SK-N-MC (cell line): ENCODE measurements around the gene DCAF16.

ENCODE experiments used
- DNase-seq: peaks from one replicate; pipeline ENCODE4 v3.0.0-alpha.2; 2011; ENCODE audit warnings: low read depth, low spot score
- H3K27ac ChIP-seq: fragments of 200-600 bp; sonication (generic); 2 replicates; pipeline ENCODE4 v1.5.1; 2016; ENCODE audit warnings: mixed run types
- H3K36me3 ChIP-seq: fragments of 200-600 bp; sonication (generic); 2 replicates; pipeline ENCODE4 v1.6.1; 2017; ENCODE audit warnings: antibody characterized with exemption, low read length, mixed read lengths; ENCODE audit not compliant: insufficient read depth
- H3K4me3 ChIP-seq: fragments of 200-600 bp; sonication (generic); 2 replicates; pipeline ENCODE4 v1.5.1; 2016
- H3K9ac ChIP-seq: fragments of 200-600 bp; sonication (generic); 2 replicates; pipeline ENCODE4 v1.8.0; 2017; ENCODE audit warnings: mixed run types, mixed read lengths; ENCODE audit not compliant: insufficient read length
- H3K9me3 ChIP-seq: fragments of 200-600 bp; sonication (generic); 2 replicates; pipeline ENCODE4 v1.6.1; 2017; ENCODE audit warnings: low read depth, mild to moderate bottlenecking, antibody characterized with exemption, low read length, moderate library complexity, mixed read lengths
- EZH2 ChIP-seq: fragments of 200-600 bp; sonication (generic); IDR thresholded peaks from one replicate; pipeline ENCODE4 v1.6.1; 2017; ENCODE audit warnings: antibody characterized with exemption
- FOXP2 ChIP-seq: optimal IDR thresholded peaks from 2 replicates; pipeline ENCODE3; 2011; ENCODE audit warnings: mild to moderate bottlenecking, moderate library complexity; ENCODE audit not compliant: insufficient read depth; ENCODE audit errors: extremely low read length, control extremely low read depth
- POLR2AphosphoS5 ChIP-seq: IDR thresholded peaks from 2 replicates; pipeline ENCODE4 v1.6.1; 2012; ENCODE audit warnings: mild to moderate bottlenecking, low read depth, low read length, borderline replicate concordance

Gene DCAF16

GRCh38 chr4:17773135-17773698, 37.3 kb downstream of the DCAF16 start:
- Histone ChIP-seq H3K9me3 (no peaks in the 10 kb centered on the region), H3K27ac (no peak overlapping the region), H3K4me3 (no peak overlapping the region), H3K36me3 (no peaks in the 10 kb centered on the region), H3K9ac (no peak overlapping the region)
- TF ChIP-seq FOXP2: no peak
- no peak for TF ChIP-seq EZH2
- no peak for TF ChIP-seq POLR2AphosphoS5
- DNase-seq: no peak

GRCh38 chr4:17771284-17771908, 39.2 kb downstream of the DCAF16 start:
- no peak overlapping the region for H3K27ac ChIP-seq

GRCh38 chr4:17770845-17771244, 39.7 kb downstream of the DCAF16 start:
- Histone ChIP-seq H3K27ac (no peak overlapping the region), H3K36me3 (no peaks in the 10 kb centered on the region), H3K9ac (no peak overlapping the region), H3K4me3 (no peak overlapping the region), H3K9me3 (no peaks in the 10 kb centered on the region)
- no peak for DNase-seq
- no peak for TF ChIP-seq POLR2AphosphoS5
- TF ChIP-seq FOXP2: no peak
- no peak for TF ChIP-seq EZH2

More at GRCh38 chr4:17771284-17771908, 39.2 kb downstream of the DCAF16 start:
- Histone ChIP-seq H3K36me3 (no peaks in the 10 kb centered on the region), H3K4me3 (no peak overlapping the region), H3K9me3 (no peaks in the 10 kb centered on the region), H3K9ac (no peak overlapping the region)
- TF ChIP-seq FOXP2: no peak
- no peak for TF ChIP-seq EZH2
- TF ChIP-seq POLR2AphosphoS5: no peak
- no peak for DNase-seq

GRCh38 chr4:17769406-17770174, 41.0 kb downstream of the DCAF16 start:
- TF ChIP-seq EZH2 (no peak), FOXP2 (no peak), POLR2AphosphoS5 (no peak)
- no peak for DNase-seq
- no peak overlapping the region for H3K9ac ChIP-seq

GRCh38 chr4:17766826-17767458, 43.6 kb downstream of the DCAF16 start:
- no peak for DNase-seq
- no peak for TF ChIP-seq EZH2
- Histone ChIP-seq H3K4me3 (no peak overlapping the region), H3K9me3 (no peaks in the 10 kb centered on the region), H3K27ac (no peak overlapping the region), H3K36me3 (no peaks in the 10 kb centered on the region), H3K9ac (no peak overlapping the region)

More at GRCh38 chr4:17769406-17770174, 41.0 kb downstream of the DCAF16 start:
- H3K4me3 ChIP-seq: no peak overlapping the region
- H3K9me3 ChIP-seq: no peaks in the 10 kb centered on the region
- H3K27ac ChIP-seq: no peak overlapping the region
- no peaks in the 10 kb centered on the region for H3K36me3 ChIP-seq

GRCh38 chr4:17765514-17766286, 44.9 kb downstream of the DCAF16 start:
- H3K4me3 ChIP-seq: no peak overlapping the region
- no peak for TF ChIP-seq POLR2AphosphoS5
- no peak for TF ChIP-seq FOXP2
- TF ChIP-seq EZH2: no peak
- H3K9ac ChIP-seq: no peak overlapping the region
- H3K9me3 ChIP-seq: no peaks in the 10 kb centered on the region
- H3K36me3 ChIP-seq: no peaks in the 10 kb centered on the region
- H3K27ac ChIP-seq: no peak overlapping the region
- DNase-seq: no peak

- no peaks in the 10 kb centered on the region for H3K9me3 ChIP-seq
- DNase-seq: no peak
Observed at GRCh38 chr4:17763931-17764330, 46.6 kb downstream of the DCAF16 start.

GRCh38 chr4:17763416-17763815, 47.1 kb downstream of the DCAF16 start:
- Histone ChIP-seq H3K27ac (no peak overlapping the region), H3K9ac (no peak overlapping the region), H3K4me3 (no peak overlapping the region), H3K36me3 (no peaks in the 10 kb centered on the region), H3K9me3 (no peaks in the 10 kb centered on the region)
- TF ChIP-seq POLR2AphosphoS5: no peak
- no peak for TF ChIP-seq EZH2
- no peak for TF ChIP-seq FOXP2
- no peak for DNase-seq

More at GRCh38 chr4:17763931-17764330, 46.6 kb downstream of the DCAF16 start:
- TF ChIP-seq EZH2 (no peak), FOXP2 (no peak), POLR2AphosphoS5 (no peak)
- Histone ChIP-seq H3K36me3 (no peaks in the 10 kb centered on the region), H3K27ac (no peak overlapping the region), H3K9ac (no peak overlapping the region), H3K4me3 (no peak overlapping the region)
